Erythroblast (primary cell): ENCODE measurements around the gene VEGFC.

ENCODE experiments used
- DNase-seq, 2 experiments: peaks; one replicate each; lab custom pipeline; 2025; lab: John Stamatoyannopoulos, UW
- GATA1 ChIP-seq: IDR thresholded peaks from 2 replicates; pipeline ENCODE4 v1.6.1; 2011; ENCODE audit warnings: low read depth, mild to moderate bottlenecking, control low read depth, low read length, moderate library complexity
- POLR2A ChIP-seq: IDR thresholded peaks from 2 replicates; pipeline ENCODE4 v1.6.1; 2011; ENCODE audit warnings: mild to moderate bottlenecking, low read length

VEGFC gene

DNA sequence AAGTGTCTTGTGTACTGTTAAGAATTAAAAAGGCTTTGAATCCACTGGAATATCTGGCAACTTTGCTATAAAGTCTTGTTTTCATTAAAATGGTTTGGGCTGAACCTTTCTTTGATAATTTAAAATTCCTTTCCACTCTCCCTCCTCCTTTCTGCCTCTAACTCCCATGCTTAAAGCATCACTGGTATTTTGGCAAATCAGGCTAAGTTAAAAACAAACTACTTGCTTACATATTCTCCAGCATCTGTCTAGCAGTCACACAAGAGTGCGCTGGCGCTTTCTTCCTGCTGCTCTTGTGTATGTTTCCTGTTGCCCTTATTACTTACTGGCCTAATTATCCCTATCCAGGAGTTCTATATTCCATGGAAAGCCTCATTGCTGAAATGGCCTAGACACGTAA lies 136.6 kb downstream of the VEGFC start:
- DNase-seq: no peak
- no peak for TF ChIP-seq POLR2A
- no peak for TF ChIP-seq GATA1

GRCh38 chr4:176654565-176655216 lies 138.0 kb downstream of the VEGFC start:
- no peak for DNase-seq
- TF ChIP-seq GATA1: no peak
- TF ChIP-seq POLR2A: no peak

- TF ChIP-seq POLR2A (no peak), GATA1 (no peak)
- DNase-seq: no peak
Measured at GRCh38 chr4:176653401-176654220, 139.1 kb downstream of the VEGFC start.

GRCh38 chr4:176646311-176646710 lies 146.4 kb downstream of the VEGFC start:
- DNase-seq: no peak
- TF ChIP-seq GATA1 (no peak), POLR2A (no peak)

DNA sequence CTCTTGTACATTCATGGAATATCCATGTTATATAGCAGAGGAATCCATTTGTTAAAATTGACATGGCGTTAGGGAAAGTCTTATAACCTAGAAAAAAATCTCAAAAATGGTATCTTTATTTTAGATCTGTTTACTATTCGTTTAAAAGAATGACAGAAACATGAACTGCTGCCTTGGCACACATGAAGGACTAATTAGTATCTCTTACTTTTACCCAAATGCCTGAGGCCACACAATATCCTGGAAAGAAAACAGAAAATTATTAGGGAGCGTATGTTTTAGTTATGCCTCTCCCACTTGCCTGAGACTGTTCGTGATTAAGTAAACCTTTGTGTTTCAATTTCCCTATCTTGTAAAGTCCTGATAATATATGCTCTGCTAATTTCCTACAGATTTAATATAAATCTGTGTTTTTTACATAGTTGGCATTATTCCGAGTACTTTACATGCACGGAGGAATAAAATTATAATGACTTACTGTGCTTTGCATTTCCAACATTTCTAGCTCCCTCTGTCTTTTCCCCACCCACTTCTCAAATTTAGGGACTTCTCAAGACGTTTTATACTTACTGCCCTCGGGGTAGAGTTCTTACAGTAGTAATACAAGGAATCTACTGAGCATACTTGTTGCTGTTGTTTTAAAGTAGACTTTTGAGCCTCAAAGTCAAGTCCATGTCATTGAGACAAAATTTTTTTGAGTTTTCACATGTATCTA lies 147.3 kb downstream of the VEGFC start:
- TF ChIP-seq POLR2A: no peak
- TF ChIP-seq GATA1: no peak
- DNase-seq: no peak

DNA sequence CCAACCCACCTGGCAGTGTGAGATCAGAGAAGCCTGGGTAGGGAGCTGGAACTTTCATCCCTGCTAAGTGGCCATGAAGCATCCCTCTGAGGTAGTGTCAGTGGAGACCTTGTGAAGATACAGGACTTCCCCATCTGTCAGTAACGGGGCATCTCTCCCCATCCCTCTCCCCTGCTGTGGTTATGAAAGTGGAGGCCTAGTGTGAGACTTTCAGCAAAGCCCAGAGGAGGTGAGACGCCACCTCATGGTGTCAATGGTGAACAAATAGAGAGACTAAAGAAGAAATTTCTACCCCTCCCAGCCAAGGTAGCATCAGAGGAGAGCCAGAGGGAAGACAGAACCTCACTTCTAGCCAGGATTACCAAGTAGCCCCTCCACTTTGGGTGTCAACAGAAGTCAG lies 150.2 kb downstream of the VEGFC start:
- TF ChIP-seq GATA1: no peak
- no peak for TF ChIP-seq POLR2A

GRCh38 chr4:176641237-176641636 lies 151.5 kb downstream of the VEGFC start:
- no peak for DNase-seq
- TF ChIP-seq GATA1 (no peak), POLR2A (no peak)

More for the DNA sequence above, 150.2 kb downstream of the VEGFC start:
- no peak for DNase-seq

- no peak for DNase-seq
- no peak for TF ChIP-seq GATA1
Measured at GRCh38 chr4:176638992-176639391, 153.7 kb downstream of the VEGFC start.

- TF ChIP-seq GATA1 (no peak), POLR2A (no peak)
Measured at GRCh38 chr4:176636292-176636691, 156.4 kb downstream of the VEGFC start.

GRCh38 chr4:176635372-176636261 lies 157.1 kb downstream of the VEGFC start:
- TF ChIP-seq POLR2A (no peak), GATA1 (no peak)
- DNase-seq: no peak

More at GRCh38 chr4:176636292-176636691, 156.4 kb downstream of the VEGFC start:
- DNase-seq: no peak
